ENCODE measurements around the gene CFAP46. TPM values are rescaled to one million over a fixed set of nuclear protein-coding genes. Genes with fewer than 3 reads are reported as not detected.

The CFAP46 gene
- total and polyA plus RNA-seq, 9 of the 15 experiments (the other 6 are each of a cell fraction or from before 2014, with no cell fraction given): not detected

DNA sequence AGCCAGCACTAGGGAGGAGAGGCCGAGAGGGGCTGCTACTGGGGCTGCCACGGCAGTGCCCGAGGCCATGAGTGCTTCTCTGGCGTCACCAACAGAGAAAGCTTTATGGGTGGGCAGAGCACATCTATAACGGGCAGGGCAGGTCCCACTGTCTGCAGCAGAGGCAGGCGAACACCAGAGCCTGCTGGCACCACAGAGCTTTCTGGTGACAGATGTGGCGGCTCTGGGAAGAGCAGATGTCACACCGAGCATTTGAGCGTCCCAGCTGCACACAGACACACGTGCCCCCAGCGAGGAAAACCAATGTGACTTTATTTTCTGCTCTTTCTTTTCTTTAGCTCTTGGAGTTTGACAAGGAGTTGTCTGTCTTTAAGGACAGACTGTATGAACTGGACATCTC lies 176.9 kb downstream of the CFAP46 start (continued):
- TF ChIP-seq, protein P1, sequence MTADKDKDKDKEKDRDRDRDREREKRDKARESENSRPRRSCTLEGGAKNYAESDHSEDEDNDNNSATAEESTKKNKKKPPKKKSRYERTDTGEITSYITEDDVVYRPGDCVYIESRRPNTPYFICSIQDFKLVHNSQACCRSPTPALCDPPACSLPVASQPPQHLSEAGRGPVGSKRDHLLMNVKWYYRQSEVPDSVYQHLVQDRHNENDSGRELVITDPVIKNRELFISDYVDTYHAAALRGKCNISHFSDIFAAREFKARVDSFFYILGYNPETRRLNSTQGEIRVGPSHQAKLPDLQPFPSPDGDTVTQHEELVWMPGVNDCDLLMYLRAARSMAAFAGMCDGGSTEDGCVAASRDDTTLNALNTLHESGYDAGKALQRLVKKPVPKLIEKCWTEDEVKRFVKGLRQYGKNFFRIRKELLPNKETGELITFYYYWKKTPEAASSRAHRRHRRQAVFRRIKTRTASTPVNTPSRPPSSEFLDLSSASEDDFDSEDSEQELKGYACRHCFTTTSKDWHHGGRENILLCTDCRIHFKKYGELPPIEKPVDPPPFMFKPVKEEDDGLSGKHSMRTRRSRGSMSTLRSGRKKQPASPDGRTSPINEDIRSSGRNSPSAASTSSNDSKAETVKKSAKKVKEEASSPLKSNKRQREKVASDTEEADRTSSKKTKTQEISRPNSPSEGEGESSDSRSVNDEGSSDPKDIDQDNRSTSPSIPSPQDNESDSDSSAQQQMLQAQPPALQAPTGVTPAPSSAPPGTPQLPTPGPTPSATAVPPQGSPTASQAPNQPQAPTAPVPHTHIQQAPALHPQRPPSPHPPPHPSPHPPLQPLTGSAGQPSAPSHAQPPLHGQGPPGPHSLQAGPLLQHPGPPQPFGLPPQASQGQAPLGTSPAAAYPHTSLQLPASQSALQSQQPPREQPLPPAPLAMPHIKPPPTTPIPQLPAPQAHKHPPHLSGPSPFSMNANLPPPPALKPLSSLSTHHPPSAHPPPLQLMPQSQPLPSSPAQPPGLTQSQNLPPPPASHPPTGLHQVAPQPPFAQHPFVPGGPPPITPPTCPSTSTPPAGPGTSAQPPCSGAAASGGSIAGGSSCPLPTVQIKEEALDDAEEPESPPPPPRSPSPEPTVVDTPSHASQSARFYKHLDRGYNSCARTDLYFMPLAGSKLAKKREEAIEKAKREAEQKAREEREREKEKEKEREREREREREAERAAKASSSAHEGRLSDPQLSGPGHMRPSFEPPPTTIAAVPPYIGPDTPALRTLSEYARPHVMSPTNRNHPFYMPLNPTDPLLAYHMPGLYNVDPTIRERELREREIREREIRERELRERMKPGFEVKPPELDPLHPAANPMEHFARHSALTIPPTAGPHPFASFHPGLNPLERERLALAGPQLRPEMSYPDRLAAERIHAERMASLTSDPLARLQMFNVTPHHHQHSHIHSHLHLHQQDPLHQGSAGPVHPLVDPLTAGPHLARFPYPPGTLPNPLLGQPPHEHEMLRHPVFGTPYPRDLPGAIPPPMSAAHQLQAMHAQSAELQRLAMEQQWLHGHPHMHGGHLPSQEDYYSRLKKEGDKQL (CRISPR knock-in tag; IDR thresholded peaks at IDR 0.05; ENCODE audit: borderline replicate concordance): no peak
- TF ChIP-seq, protein P2, sequence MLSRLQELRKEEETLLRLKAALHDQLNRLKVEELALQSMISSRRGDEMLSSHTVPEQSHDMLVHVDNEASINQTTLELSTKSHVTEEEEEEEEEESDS (CRISPR knock-in tag; IDR thresholded peaks at IDR 0.05): no peak
- TF ChIP-seq FOXA3 (CRISPR knock-in tag; conservative IDR thresholded peaks at IDR 0.05 in 1 of 2, IDR thresholded peaks at IDR 0.05 in 1 of 2): no peak
- TF ChIP-seq, protein P3, sequence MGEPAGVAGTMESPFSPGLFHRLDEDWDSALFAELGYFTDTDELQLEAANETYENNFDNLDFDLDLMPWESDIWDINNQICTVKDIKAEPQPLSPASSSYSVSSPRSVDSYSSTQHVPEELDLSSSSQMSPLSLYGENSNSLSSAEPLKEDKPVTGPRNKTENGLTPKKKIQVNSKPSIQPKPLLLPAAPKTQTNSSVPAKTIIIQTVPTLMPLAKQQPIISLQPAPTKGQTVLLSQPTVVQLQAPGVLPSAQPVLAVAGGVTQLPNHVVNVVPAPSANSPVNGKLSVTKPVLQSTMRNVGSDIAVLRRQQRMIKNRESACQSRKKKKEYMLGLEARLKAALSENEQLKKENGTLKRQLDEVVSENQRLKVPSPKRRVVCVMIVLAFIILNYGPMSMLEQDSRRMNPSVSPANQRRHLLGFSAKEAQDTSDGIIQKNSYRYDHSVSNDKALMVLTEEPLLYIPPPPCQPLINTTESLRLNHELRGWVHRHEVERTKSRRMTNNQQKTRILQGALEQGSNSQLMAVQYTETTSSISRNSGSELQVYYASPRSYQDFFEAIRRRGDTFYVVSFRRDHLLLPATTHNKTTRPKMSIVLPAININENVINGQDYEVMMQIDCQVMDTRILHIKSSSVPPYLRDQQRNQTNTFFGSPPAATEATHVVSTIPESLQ (CRISPR knock-in tag; IDR thresholded peaks at IDR 0.05): no peak
- no peak for TF ChIP-seq ZNF707 (CRISPR knock-in tag; conservative IDR thresholded peaks at IDR 0.05)
- no peak for TF ChIP-seq SNIP1 (IDR thresholded peaks at IDR 0.05; ENCODE audit: low read depth)
- TF ChIP-seq TAF9B (IDR thresholded peaks at IDR 0.05; ENCODE audit: partially characterized antibody): no peak
- no peak for TF ChIP-seq HSF4 (CRISPR knock-in tag; IDR thresholded peaks at IDR 0.05; ENCODE audit: borderline replicate concordance)
- no peak for TF ChIP-seq TOE1 (IDR thresholded peaks at IDR 0.05; ENCODE audit: borderline replicate concordance)
- TF ChIP-seq TOE1 (CRISPR knock-in tag; IDR thresholded peaks at IDR 0.05; ENCODE audit: borderline replicate concordance, low read depth): no peak
- no peak for TF ChIP-seq GATAD2B (IDR thresholded peaks at IDR 0.05; ENCODE audit: borderline replicate concordance)
- no peak for TF ChIP-seq ZNF436 (CRISPR knock-in tag; IDR thresholded peaks at IDR 0.05)
- TF ChIP-seq, protein P4, sequence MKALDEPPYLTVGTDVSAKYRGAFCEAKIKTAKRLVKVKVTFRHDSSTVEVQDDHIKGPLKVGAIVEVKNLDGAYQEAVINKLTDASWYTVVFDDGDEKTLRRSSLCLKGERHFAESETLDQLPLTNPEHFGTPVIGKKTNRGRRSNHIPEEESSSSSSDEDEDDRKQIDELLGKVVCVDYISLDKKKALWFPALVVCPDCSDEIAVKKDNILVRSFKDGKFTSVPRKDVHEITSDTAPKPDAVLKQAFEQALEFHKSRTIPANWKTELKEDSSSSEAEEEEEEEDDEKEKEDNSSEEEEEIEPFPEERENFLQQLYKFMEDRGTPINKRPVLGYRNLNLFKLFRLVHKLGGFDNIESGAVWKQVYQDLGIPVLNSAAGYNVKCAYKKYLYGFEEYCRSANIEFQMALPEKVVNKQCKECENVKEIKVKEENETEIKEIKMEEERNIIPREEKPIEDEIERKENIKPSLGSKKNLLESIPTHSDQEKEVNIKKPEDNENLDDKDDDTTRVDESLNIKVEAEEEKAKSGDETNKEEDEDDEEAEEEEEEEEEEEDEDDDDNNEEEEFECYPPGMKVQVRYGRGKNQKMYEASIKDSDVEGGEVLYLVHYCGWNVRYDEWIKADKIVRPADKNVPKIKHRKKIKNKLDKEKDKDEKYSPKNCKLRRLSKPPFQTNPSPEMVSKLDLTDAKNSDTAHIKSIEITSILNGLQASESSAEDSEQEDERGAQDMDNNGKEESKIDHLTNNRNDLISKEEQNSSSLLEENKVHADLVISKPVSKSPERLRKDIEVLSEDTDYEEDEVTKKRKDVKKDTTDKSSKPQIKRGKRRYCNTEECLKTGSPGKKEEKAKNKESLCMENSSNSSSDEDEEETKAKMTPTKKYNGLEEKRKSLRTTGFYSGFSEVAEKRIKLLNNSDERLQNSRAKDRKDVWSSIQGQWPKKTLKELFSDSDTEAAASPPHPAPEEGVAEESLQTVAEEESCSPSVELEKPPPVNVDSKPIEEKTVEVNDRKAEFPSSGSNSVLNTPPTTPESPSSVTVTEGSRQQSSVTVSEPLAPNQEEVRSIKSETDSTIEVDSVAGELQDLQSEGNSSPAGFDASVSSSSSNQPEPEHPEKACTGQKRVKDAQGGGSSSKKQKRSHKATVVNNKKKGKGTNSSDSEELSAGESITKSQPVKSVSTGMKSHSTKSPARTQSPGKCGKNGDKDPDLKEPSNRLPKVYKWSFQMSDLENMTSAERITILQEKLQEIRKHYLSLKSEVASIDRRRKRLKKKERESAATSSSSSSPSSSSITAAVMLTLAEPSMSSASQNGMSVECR (CRISPR knock-in tag; IDR thresholded peaks at IDR 0.05): no peak
